ENCODE measurements around the gene WDR41.
"Not testable (repeated sequence)": the region's sequence is repeated elsewhere in the genome, so short reads cannot be mapped to it uniquely, and the experiment has no call there.

Gene WDR41

GRCh38 chr5:77398896-77399295 is 93.2 kb downstream of the WDR41 start:
- DNase-seq = no peak

DNA sequence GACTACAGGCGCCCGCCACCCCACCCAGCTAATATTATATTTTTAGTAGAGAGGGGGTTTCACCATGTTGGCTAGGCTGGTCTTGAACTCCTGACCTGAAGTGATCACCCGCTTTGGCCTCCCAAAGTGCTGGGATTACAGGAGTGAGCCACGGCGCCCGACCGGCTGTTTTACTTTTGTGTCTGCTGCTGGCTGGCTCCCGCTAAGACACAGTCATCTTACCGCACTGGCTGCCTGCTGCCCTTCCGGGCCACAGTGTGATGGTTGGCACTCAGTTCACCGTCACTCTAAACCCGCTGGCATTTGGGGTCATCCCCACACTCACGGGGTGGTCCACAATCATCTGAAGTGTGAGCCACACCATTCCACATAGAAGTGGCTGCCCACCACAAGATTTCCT is 93.7 kb downstream of the WDR41 start:
- DNase-seq = no peak

DNA sequence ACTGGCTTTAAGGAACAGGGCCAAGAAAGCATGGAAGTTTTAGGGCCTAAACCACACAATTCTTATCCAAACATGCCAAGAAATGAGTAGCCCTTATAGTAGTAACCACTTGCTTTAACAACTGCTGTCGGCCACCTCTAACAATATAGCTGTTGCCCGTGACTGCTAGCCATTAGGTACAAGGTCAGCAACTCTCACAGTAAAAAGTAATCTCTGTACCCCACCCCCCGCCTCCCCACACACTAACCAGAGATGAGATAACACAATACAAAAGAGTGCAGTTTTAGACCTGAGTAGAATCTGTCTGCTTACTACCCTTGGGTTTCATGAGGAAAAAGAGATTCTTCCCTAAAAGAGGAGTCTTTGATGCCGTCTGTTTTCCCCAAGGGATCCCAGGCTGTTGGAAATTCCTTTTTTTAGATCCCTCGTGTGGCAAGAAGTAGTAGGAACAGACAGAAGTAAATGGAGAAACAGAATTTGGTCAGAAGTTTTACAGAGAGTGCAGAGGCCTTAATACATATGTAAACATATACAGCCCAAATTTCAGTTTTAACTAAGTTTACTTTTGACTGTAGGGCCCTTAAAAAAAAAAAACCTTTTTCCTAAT is 94.3 kb downstream of the WDR41 start:
- DNase-seq = no peak

DNA sequence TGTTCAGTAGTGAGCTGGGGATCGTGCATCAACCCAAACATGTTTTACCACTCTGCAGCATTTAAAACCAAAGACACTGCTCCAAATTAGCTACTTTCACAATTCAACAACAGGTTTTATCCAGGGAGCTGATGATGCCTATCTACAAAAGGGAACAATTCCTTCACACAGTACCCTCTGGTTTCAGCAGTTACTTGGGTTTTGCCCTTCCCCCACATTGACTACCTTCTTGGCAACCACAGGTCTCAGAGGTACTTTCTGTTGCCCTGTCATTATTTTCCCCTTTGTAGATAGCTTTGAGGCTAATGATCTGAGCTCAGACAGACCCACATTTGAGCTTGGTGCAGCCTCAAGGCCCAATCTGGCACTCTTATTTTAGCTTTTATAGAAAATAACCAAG is 96.1 kb downstream of the WDR41 start:
- DNase-seq = no peak

DNA sequence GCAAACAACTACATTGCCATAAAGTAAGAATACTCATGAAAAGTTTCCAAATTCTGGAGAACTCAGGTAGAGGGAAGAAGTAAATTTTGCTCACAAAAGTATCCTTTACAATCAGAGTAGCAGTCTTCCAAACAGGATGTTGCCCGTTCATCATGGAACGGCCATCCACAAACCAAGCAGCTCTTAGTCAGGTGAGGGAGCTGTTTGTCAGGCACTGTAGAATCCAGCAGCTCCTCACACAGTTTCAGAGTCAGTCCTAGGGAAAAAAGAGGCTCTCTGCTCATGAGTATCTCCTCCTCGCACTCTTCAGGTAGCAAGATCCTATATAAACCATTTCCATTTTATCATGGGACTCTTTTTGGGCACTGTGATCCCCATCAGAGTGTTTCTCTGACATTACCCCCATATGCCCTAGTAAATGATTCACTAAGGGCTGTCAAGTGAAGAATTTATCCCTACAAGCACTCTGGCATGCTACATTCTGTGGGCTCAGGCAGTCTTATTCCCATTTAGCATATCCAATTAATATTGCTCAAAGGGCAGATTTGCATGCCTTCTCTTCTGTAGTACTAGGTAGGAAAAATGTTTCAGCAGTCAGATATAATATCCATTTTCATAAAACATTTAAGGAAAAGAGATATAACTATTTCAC is 97.9 kb downstream of the WDR41 start:
- no peak for DNase-seq

- DNase-seq = no peak
Measured at GRCh38 chr5:77391240-77391765, 100.8 kb downstream of the WDR41 start.

DNA sequence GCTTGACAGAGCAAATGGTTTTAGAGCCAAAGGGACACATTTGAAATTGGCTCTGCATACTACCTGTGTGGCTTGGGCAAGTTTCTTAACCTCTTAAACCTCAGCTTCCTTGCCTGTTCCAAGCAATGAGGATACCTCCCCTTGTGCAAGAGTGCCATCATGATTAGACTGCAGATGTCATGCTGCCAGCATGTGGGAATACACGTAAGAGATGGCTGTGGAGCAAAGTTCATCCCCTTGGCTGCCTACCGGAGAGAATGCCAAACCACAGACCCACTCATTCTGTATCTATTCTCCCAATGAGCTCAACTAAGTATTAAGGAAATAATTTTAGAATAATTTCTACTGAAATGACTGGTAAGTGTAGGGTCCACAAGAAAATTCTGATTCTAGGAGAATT is 101.3 kb downstream of the WDR41 start:
- no peak for DNase-seq

- DNase-seq = no peak
Measured at GRCh38 chr5:77390221-77390620, 101.9 kb downstream of the WDR41 start.

- DNase-seq = no peak
Measured at GRCh38 chr5:77389746-77390145, 102.4 kb downstream of the WDR41 start.

DNA sequence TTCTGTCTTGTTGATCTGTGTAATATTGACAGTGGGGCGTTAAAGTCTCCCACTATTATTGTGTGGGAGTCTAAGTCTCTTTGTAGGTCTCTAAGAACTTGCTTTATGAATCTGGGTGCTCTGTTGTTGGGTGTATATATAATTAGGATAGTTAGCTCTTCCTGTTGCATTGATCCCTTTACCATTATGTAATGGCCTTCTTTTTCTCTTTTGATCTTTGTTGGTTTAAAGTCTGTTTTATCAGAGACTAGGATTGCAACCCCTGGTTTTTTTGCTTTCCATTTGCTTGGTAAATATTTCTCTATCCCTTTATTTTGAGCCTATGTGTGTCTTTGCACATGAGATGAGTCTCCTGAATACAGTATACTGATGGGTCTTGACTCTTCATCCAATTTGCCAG is 105.8 kb downstream of the WDR41 start:
- not testable (repeated sequence) for DNase-seq

DNA sequence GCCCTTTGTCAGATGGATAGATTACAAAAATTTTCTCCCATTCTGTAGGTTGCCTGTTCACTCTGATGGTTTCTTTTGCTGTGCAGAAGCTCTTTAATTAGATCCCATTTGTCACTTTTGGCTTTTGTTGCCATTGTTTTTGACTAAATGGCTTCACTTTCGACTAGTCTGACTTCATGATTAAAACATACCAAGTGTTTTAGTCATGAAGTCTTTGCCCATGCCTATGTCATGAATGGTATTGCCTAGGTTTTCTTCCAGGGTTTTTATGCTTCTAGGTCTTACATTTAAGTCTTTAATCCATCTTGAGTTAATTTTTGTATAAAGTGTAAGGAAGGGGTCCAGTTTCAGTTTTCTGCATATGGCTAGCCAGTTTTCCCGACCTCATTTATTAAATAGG is 108.8 kb downstream of the WDR41 start:
- DNase-seq = not testable (repeated sequence)
